Colonic mucosa (tissue), 4 donors: ENCODE results near the gene OXLD1. TPM values are rescaled to one million over a fixed set of nuclear protein-coding genes. Genes with fewer than 3 reads are reported as not detected.
A peak's percentile ranks its signal among the peaks of the same experiment; 100 is the strongest.

Experiments used
- DNase-seq: peaks from one replicate; pipeline ENCODE4 v3.0.0-alpha.2; 2020
- H3K27ac ChIP-seq: fragments of 200-600 bp; one replicate; pipeline ENCODE4 v1.8.0; 2021
- H3K27me3 ChIP-seq: fragments of 200-600 bp; one replicate; pipeline ENCODE4 v1.8.0; 2021
- H3K36me3 ChIP-seq: fragments of 200-600 bp; one replicate; pipeline ENCODE4 v1.8.0; 2021
- H3K4me1 ChIP-seq: fragments of 200-600 bp; one replicate; pipeline ENCODE4 v1.8.0; 2021; ENCODE audit warnings: mild to moderate bottlenecking
- H3K4me3 ChIP-seq: fragments of 200-600 bp; one replicate; pipeline ENCODE4 v1.8.0; 2021
- H3K9ac ChIP-seq, 2 donors: one replicate each; pipeline ENCODE4 v1.7.0; 2013; ENCODE audit warnings: control low read depth in 2 of 2, low read depth in 2 of 2, low read length in 2 of 2
- H3K9me3 ChIP-seq: fragments of 200-600 bp; one replicate; pipeline ENCODE4 v1.8.0; 2021
- intact Hi-C: fragments of 100-400 bp; cut with DNase I; formaldehyde crosslinking; loops from one replicate; pipeline ENCODE4 v1.14.1; 2022
- total RNA-seq, 2 donors: library from RNA; stranded (reverse); fragmentation: NEBNext Ultra II Directional in 1 of 2; extraction: Animal tissue kit (Norgen Biotek cat#: 25700) in 1 of 2; gene quantifications; one replicate each; pipeline ENCODE4 v1.2.1, GENCODE V29; 2021
- TF ChIP-seq, protein P1 (sequence below): fragments of 200-600 bp; IDR thresholded peaks from one replicate; pipeline ENCODE4 v1.8.0; 2022; ENCODE audit warnings: antibody characterized with exemption, mild to moderate bottlenecking
- donor health status: healthy.
- donor health status: DM: no; HTN: no; CAD: no.
- donor health status: DM: no; HTN: no; CAD: no.

OXLD1 gene
- total RNA-seq, 2 donors from 2014 or later, result 21.7 to 42.8 TPM

DNA sequence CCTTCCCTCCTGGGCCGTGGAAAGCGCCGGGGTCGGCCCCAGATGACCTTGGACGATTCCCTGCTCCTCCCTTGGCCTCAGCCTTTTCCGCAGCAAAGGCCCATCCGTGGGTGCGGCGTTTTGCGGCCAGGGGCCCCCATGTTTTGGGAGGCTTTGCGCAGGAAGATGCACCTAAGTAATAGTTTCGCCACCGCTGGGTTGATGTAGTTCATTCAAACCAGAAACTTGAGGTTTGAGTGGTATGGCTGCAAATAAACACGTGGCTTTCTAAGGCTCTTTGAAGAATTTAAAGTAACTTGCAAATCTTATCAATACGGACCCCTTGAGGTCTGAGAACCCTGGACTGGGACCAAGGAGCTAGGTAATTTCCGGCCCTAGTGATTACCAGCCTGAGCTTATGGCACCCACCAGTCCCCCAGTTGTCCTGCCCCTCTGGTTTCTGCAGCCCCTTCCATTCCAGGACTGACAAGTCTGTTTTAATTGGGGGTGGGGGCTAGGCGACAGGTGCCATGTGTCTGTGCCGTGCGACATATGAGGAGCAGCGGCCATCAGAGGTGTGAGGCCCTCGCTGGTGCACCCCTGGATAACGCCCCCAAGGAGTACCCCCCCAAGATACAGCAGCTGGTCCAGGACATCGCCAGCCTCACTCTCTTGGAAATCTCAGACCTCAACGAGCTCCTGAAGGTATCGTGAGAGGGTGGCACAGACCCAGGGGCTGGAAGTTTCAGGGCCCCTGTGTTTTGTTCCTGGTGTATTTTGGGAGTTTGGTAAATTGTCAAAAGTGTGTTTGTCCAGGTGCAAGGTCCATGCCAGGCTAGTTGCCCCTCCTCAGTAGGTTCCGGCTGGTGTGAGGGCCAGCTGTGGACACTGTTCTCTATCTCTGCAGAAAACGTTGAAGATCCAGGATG, 37.6 kb upstream of the OXLD1 start:
- Histone ChIP-seq H3K36me3 (peaks cover 9% of the 10 kb centered on the region), H3K9ac (peak overlapping the region; percentile 96 to 98), H3K27me3 (no peaks in the 10 kb centered on the region), H3K9me3 (no peaks in the 10 kb centered on the region), H3K4me3 (peak overlapping the region; percentile 83), H3K4me1 (peaks cover 20% of the 10 kb centered on the region), H3K27ac (peak overlapping the region; percentile 86)
- no peak for DNase-seq
- intact Hi-C loops, result no loop called here
- TF ChIP-seq, protein P1, sequence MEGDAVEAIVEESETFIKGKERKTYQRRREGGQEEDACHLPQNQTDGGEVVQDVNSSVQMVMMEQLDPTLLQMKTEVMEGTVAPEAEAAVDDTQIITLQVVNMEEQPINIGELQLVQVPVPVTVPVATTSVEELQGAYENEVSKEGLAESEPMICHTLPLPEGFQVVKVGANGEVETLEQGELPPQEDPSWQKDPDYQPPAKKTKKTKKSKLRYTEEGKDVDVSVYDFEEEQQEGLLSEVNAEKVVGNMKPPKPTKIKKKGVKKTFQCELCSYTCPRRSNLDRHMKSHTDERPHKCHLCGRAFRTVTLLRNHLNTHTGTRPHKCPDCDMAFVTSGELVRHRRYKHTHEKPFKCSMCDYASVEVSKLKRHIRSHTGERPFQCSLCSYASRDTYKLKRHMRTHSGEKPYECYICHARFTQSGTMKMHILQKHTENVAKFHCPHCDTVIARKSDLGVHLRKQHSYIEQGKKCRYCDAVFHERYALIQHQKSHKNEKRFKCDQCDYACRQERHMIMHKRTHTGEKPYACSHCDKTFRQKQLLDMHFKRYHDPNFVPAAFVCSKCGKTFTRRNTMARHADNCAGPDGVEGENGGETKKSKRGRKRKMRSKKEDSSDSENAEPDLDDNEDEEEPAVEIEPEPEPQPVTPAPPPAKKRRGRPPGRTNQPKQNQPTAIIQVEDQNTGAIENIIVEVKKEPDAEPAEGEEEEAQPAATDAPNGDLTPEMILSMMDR, result no peak

DNA sequence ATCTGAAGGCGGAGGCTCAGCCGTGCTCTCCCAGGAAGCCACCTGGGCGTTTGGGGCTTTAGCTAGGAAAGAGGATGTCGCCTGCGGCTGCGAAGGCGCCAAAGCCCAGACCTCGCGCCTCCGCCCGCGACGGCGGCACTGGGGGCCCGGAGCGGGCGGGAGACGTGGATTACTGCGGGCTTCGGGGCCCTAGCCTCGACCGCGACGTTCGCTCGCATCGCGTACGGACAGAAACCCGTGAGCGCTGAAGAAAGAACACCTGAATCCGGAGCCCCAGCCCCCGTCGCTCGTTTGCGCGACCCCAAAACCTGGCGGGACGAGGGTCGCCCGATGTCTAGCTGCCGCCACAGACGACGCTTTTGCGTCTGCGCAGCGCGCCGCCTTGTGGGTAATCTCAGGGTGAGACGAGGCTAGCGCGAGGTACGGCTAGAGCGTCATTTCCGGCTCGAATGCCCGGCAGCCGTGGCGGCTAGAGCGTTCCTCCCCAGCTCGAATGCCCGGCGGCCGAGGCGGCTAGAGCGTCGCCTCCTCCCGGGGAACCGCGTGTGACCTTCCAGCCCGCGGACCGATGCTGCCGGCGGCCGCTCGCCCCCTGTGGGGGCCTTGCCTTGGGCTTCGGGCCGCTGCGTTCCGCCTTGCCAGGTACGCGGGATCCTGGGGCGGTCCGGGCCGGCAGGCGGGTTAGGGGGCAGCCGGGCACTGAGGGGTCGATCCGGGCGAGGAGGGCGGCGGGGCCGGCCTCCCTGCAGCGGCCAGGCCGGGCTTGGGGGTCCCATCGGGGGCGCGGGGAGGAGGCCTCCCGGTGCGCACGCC, 36.7 kb upstream of the OXLD1 start, which contains the start of gene MRPL12:
MRPL12 (plus strand) TSS at position 434 of the 813 bp plus-strand sequence; CDS start at position 569, 135 bp downstream.
- peaks cover 20% of the 10 kb centered on the region for H3K4me1 ChIP-seq
- intact Hi-C loops, result no loop called here
- no peaks in the 10 kb centered on the region for H3K27me3 ChIP-seq
- peaks cover 9% of the 10 kb centered on the region for H3K36me3 ChIP-seq
- no peaks in the 10 kb centered on the region for H3K9me3 ChIP-seq
- H3K9ac ChIP-seq, result peak within 1 kb of the TSS; percentile 96 to 98
- TF ChIP-seq, protein P1, result no peak
- H3K27ac ChIP-seq, result peak within 1 kb of the TSS; percentile 86
- H3K4me3 ChIP-seq, result peak within 1 kb of the TSS; percentile 83
- peak; percentile 97 for DNase-seq

DNA sequence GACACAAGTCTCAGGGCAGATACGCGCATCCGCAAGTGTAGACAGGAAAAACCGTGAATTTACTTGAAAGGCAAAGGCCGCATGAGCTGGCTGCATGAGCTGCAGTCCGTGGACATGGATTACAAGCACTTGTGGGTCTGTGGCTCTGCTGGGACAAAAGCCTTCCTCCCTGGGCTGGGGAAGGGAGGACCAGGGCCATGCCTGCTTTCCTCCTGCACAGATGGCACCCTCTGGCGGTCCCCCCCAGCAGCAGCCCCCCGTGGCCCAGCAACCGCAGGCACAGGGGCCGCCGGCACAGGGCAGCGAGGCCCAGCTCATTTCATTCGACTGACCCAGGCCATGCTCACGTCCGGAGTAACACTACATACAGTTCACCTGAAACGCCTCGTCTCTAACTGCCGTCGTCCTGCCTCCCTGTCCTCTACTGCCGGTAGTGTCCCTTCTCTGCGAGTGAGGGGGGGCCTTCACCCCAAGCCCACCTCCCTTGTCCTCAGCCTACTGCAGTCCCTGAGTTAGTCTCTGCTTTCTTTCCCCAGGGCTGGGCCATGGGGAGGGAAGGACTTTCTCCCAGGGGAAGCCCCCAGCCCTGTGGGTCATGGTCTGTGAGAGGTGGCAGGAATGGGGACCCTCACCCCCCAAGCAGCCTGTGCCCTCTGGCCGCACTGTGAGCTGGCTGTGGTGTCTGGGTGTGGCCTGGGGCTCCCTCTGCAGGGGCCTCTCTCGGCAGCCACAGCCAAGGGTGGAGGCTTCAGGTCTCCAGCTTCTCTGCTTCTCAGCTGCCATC, 35.1 kb upstream of the OXLD1 start:
- Histone ChIP-seq H3K4me1 (peaks cover 20% of the 10 kb centered on the region), H3K4me3 (peak overlapping the region; percentile 83), H3K36me3 (no peaks in the 10 kb centered on the region), H3K9me3 (no peaks in the 10 kb centered on the region), H3K27ac (no peak overlapping the region), H3K9ac (peak overlapping the region in 1 of 2 donors; percentile 96), H3K27me3 (no peaks in the 10 kb centered on the region)
- DNase-seq, result no peak
- TF ChIP-seq, protein P1, result no peak
- intact Hi-C loops, result no loop called here

DNA sequence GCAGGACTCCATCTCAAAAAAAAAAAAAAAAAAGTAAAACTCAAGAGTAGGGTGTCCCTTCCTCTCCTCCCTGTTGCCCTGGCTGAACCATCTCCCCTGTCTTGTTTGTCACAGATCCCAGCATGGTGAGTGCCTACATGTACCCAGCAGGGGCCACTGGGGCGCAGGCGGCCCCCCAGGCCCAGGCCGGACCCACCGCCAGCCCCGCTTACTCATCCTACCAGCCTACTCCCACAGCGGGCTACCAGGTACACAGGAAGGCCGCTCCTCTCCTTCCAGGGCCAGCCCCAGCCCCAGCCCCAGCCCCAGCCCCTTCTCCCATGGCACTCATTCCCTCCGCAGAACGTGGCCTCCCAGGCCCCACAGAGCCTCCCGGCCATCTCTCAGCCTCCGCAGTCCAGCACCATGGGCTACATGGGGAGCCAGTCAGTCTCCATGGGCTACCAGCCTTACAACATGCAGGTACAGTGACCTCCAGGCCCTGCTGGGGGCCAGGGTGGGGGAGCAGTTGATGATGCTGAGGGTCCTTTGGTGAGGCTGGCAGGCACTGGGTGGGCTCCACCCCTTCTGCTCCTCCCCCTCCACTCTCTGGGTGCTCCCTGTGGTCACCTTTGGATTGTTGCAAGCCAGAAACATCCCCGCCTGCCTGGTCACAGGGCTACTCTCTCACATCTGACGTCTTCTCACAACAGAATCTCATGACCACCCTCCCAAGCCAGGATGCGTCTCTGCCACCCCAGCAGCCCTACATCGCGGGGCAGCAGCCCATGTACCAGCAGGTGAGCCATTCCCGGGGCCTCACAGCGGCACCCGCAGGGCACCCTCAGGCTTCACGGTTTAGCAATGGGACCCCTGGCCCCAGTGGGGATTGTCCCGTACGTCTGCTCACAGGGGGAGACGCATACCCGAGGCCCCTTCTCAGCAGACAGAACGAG, 34.2 kb upstream of the OXLD1 start:
- no peak overlapping the region for H3K27ac ChIP-seq
- TF ChIP-seq, protein P1, result no peak
- no peaks in the 10 kb centered on the region for H3K36me3 ChIP-seq
- DNase-seq, result no peak
- no peaks in the 10 kb centered on the region for H3K27me3 ChIP-seq
- H3K9me3 ChIP-seq, result no peaks in the 10 kb centered on the region
- peak overlapping the region in 1 of 2 donors; percentile 96 for H3K9ac ChIP-seq
- H3K4me1 ChIP-seq, result peaks cover 20% of the 10 kb centered on the region
- intact Hi-C loops, result no loop called here
- H3K4me3 ChIP-seq, result no peak overlapping the region
